Measurements from ENCODE around the gene ADRA2C.

DNA sequence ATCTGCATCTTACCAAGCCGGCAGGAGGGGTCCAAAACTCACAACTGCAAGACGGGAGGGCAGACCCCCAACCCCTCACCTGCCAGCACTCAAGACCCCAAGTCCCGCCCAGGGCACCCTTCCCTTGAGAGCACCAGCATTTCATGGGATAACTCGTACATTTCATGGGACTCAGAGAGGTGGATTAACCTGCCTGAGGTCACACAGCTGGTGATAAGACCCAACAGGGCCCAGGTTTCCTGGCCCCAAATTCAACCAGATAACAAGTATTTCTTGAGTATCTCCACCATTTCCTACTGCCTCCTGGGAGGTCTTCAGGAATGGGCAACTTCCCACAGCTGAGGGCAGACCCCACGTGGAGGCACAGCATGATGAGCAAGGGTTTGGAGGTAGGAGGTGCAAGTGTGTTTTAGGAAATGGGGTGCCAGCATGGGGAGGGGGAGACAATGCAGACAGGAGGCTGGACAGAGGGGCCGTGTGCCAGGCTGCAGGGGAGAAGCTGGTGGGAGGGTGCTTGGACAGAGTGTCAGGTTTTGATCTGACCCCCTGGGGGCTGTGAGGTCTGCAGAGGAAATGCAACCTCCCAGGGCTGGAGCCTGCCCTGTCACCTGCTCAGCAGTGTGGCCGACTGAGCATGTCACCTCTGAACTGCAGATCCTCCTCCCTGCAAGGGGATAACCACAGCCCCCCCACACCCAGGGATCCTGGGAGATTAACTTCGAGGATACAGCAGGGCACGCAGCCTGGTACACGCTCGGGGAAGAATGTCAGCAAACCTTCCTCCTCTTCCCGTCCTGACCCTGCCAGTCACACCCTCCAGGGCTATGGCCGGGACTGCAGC is 4.4 kb downstream of the ADRA2C start:
- no peak for TF ChIP-seq POLR2A (IDR thresholded peaks at IDR 0.05)
- TF ChIP-seq, protein P1, sequence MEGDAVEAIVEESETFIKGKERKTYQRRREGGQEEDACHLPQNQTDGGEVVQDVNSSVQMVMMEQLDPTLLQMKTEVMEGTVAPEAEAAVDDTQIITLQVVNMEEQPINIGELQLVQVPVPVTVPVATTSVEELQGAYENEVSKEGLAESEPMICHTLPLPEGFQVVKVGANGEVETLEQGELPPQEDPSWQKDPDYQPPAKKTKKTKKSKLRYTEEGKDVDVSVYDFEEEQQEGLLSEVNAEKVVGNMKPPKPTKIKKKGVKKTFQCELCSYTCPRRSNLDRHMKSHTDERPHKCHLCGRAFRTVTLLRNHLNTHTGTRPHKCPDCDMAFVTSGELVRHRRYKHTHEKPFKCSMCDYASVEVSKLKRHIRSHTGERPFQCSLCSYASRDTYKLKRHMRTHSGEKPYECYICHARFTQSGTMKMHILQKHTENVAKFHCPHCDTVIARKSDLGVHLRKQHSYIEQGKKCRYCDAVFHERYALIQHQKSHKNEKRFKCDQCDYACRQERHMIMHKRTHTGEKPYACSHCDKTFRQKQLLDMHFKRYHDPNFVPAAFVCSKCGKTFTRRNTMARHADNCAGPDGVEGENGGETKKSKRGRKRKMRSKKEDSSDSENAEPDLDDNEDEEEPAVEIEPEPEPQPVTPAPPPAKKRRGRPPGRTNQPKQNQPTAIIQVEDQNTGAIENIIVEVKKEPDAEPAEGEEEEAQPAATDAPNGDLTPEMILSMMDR (IDR thresholded peaks at IDR 0.05), result no peak
- TF ChIP-seq POLR2AphosphoS5 (IDR thresholded peaks at IDR 0.05), result no peak
